Measurements from ENCODE around the gene CD37.
"Not testable (repeated sequence)": the region's sequence is repeated elsewhere in the genome, so short reads cannot be mapped to it uniquely, and the experiment has no call there.

The CD37 gene

GRCh38 chr19:49316284-49316683, 18.9 kb upstream of the CD37 start:
- no peak for TF ChIP-seq POLR2A (IDR thresholded peaks at IDR 0.05; ENCODE audit: low read depth, low read length)
- FAIRE-seq (no peak), DNase-seq (ENCODE audit: insufficient read length, low spot score) (no peak)

GRCh38 chr19:49318296-49318695, 16.9 kb upstream of the CD37 start:
- DNase-seq (ENCODE audit: insufficient read length, low spot score), result no peak
- no peak for FAIRE-seq
- TF ChIP-seq POLR2A (IDR thresholded peaks at IDR 0.05; ENCODE audit: low read depth, low read length), result no peak

- no peak for DNase-seq (ENCODE audit: insufficient read length, low spot score)
- TF ChIP-seq POLR2A (IDR thresholded peaks at IDR 0.05; ENCODE audit: low read depth, low read length), result no peak
- no peak for FAIRE-seq
These were observed 10.2 kb upstream of the CD37 start, which contains the start of gene SLC6A16 for GRCh38 chr19:49324801-49325576. TSS of gene SLC6A16 (minus strand) at chr19:49325191. CDS start at chr19:49311347, 13,844 bp downstream.

GRCh38 chr19:49325756-49326155, 9.4 kb upstream of the CD37 start:
- FAIRE-seq, result not testable (repeated sequence)

GRCh38 chr19:49326165-49326704, 9.0 kb upstream of the CD37 start:
- FAIRE-seq (no peak), DNase-seq (ENCODE audit: insufficient read length, low spot score) (no peak)
- TF ChIP-seq POLR2A (IDR thresholded peaks at IDR 0.05; ENCODE audit: low read depth, low read length), result no peak

More at GRCh38 chr19:49325756-49326155, 9.4 kb upstream of the CD37 start:
- DNase-seq (ENCODE audit: insufficient read length, low spot score), result not testable (repeated sequence)

- TF ChIP-seq POLR2A (IDR thresholded peaks at IDR 0.05; ENCODE audit: low read depth, low read length), result no peak
- peak; percentile 15 for FAIRE-seq
- no peak for DNase-seq (ENCODE audit: insufficient read length, low spot score)
These were observed 7.2 kb upstream of the CD37 start for GRCh38 chr19:49327878-49328544.

- TF ChIP-seq POLR2A (IDR thresholded peaks at IDR 0.05; ENCODE audit: low read depth, low read length), result no peak
- DNase-seq (ENCODE audit: insufficient read length, low spot score) (no peak), FAIRE-seq (no peak)
These were observed 6.5 kb upstream of the CD37 start for GRCh38 chr19:49328741-49329140.

- not testable (repeated sequence) for DNase-seq (ENCODE audit: insufficient read length, low spot score); FAIRE-seq
These were observed 4.0 kb upstream of the CD37 start for GRCh38 chr19:49331187-49331586.

GRCh38 chr19:49331616-49332055, 3.6 kb upstream of the CD37 start:
- no peak for FAIRE-seq
- no peak for TF ChIP-seq POLR2A (IDR thresholded peaks at IDR 0.05; ENCODE audit: low read depth, low read length)
- peak; percentile 34 for DNase-seq (ENCODE audit: insufficient read length, low spot score)

- not testable (repeated sequence) for FAIRE-seq; DNase-seq (ENCODE audit: insufficient read length, low spot score)
These were observed 2.4 kb upstream of the CD37 start for GRCh38 chr19:49332691-49333417.

GRCh38 chr19:49333418-49333805, 1.8 kb upstream of the CD37 start:
- TF ChIP-seq POLR2A (IDR thresholded peaks at IDR 0.05; ENCODE audit: low read depth, low read length), result no peak
- FAIRE-seq (no peak), DNase-seq (ENCODE audit: insufficient read length, low spot score) (no peak)

- no peak for DNase-seq (ENCODE audit: insufficient read length, low spot score)
- no peak for FAIRE-seq
- TF ChIP-seq POLR2A (IDR thresholded peaks at IDR 0.05; ENCODE audit: low read depth, low read length), result no peak
These were observed 1.4 kb upstream of the CD37 start for GRCh38 chr19:49333811-49334288.

- TF ChIP-seq POLR2A (IDR thresholded peaks at IDR 0.05; ENCODE audit: low read depth, low read length), result no peak
- FAIRE-seq (no peak), DNase-seq (ENCODE audit: insufficient read length, low spot score) (no peak)
These were observed 727 bp downstream of the CD37 start for GRCh38 chr19:49335784-49336481.

Data from H54 (cell line).